Mesothelial cell of epicardium (in vitro differentiated cells): Measurements from ENCODE around the gene DST. TPM values are rescaled to one million over a fixed set of nuclear protein-coding genes. Genes with fewer than 3 reads are reported as not detected.
A peak's percentile ranks its signal among the peaks of the same experiment; 100 is the strongest.

Source experiments
- DNase-seq, 2 experiments: peaks; one replicate each; pipeline ENCODE4 v3.0.0; 2021; ENCODE audit warnings: low spot score in 2 of 2; ENCODE audit not compliant: unreplicated experiment in 2 of 2
- H3K27ac Mint-ChIP-seq: 2 replicates; pipeline ENCODE4 v1.8.0; 2021; ENCODE audit warnings: mixed read lengths
- H3K27me3 Mint-ChIP-seq: 2 replicates; pipeline ENCODE4 v1.8.0; 2021; ENCODE audit warnings: low read depth, mixed read lengths
- H3K36me3 Mint-ChIP-seq: 2 replicates; pipeline ENCODE4 v1.8.0; 2021; ENCODE audit warnings: mixed read lengths
- H3K4me1 Mint-ChIP-seq: 2 replicates; pipeline ENCODE4 v1.8.0; 2021; ENCODE audit warnings: mixed read lengths
- H3K4me3 Mint-ChIP-seq: 2 replicates; pipeline ENCODE4 v1.8.0; 2021; ENCODE audit warnings: mild to moderate bottlenecking, moderate library complexity, mixed read lengths
- H3K9me3 Mint-ChIP-seq: 2 replicates; pipeline ENCODE4 v1.8.0; 2021; ENCODE audit warnings: mixed read lengths
- total RNA-seq: library from RNA; stranded (reverse); gene quantifications from 3 replicates; pipeline ENCODE4 v1.2.1, GENCODE V29; 2021
- TF ChIP-seq, protein P1 (sequence below): fragments of 200-600 bp; sonication (generic); IDR thresholded peaks from one replicate; pipeline ENCODE4 v1.5.0; 2021; ENCODE audit warnings: antibody characterized with exemption; ENCODE audit not compliant: unreplicated experiment

Gene DST
- total RNA-seq, 1 donor from 2014 or later = 306 TPM

DNA sequence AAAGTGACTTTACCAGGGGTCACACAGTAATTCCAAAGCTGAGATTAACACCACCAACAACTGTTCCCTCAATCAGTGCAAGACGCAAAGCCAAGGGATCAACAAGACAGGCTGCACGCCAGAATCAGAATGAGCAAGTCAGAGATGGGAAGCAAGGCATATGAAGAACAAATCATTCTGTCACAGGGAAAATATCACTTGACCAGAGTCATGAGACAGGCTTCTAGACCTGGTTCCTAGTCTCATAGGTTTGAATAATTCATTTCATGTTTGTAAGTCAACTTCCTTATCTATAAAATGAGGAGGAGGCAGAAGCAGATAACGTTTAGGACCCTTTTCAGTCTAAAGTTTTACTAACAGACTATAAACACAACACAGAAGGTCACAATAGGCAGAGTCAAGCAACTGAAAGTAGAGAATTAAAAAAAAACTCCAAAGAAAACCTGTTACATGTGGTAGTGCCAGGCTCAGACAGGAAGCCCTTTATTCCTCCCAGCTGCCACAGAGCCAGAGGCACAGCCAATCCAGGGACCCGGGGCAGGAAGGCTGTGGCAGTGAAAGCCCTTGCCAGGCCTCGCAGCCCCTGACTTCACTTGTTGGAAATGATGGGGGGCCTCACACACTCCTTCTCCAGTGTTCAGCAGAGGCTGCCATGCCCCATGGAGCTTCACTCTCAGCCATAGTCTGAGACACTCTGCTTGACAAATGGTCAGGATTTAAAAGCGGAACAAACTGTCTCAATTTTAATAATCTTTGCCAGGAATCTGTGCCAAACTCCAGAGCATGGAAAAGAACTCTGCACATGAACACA, 29.2 kb upstream of the DST start:
- Mint-ChIP-seq H3K27me3 (no peaks in the 10 kb centered on the region), H3K27ac (peak overlapping the region; percentile 88)

DNA sequence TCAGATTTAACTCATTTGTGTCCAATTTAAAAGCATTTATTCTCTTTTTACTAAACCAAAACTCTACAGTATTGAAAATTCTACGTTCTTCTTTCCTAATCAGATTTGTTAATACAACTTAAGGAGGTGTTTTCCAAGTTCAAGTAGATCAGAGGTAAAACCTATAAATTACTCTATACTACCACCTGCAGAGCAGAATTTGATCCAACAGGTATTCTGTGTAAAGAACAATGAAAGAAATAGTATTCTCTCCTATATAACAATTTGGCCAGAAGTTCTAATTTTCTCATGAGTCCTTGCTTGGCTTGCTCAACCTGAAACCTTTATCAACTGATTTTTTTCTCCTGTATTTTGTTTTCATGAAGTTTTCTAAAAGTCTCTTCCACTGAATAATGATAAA, 28.5 kb upstream of the DST start:
- TF ChIP-seq, protein P1, sequence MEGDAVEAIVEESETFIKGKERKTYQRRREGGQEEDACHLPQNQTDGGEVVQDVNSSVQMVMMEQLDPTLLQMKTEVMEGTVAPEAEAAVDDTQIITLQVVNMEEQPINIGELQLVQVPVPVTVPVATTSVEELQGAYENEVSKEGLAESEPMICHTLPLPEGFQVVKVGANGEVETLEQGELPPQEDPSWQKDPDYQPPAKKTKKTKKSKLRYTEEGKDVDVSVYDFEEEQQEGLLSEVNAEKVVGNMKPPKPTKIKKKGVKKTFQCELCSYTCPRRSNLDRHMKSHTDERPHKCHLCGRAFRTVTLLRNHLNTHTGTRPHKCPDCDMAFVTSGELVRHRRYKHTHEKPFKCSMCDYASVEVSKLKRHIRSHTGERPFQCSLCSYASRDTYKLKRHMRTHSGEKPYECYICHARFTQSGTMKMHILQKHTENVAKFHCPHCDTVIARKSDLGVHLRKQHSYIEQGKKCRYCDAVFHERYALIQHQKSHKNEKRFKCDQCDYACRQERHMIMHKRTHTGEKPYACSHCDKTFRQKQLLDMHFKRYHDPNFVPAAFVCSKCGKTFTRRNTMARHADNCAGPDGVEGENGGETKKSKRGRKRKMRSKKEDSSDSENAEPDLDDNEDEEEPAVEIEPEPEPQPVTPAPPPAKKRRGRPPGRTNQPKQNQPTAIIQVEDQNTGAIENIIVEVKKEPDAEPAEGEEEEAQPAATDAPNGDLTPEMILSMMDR = no peak
- no peak overlapping the region for H3K4me3 Mint-ChIP-seq
- no peaks in the 10 kb centered on the region for H3K27me3 Mint-ChIP-seq
- H3K27ac Mint-ChIP-seq = peak overlapping the region; percentile 88
- DNase-seq = no peak
- peaks cover 11% of the 10 kb centered on the region for H3K36me3 Mint-ChIP-seq
- H3K9me3 Mint-ChIP-seq = peaks cover 8% of the 10 kb centered on the region
- H3K4me1 Mint-ChIP-seq = peaks cover 25% of the 10 kb centered on the region

More for the DNA sequence above, 29.2 kb upstream of the DST start:
- Mint-ChIP-seq H3K9me3 (peaks cover 8% of the 10 kb centered on the region), H3K4me1 (peaks cover 25% of the 10 kb centered on the region), H3K4me3 (no peak overlapping the region), H3K36me3 (peaks cover 11% of the 10 kb centered on the region)
- TF ChIP-seq, protein P1 = no peak
- DNase-seq = no peak

DNA sequence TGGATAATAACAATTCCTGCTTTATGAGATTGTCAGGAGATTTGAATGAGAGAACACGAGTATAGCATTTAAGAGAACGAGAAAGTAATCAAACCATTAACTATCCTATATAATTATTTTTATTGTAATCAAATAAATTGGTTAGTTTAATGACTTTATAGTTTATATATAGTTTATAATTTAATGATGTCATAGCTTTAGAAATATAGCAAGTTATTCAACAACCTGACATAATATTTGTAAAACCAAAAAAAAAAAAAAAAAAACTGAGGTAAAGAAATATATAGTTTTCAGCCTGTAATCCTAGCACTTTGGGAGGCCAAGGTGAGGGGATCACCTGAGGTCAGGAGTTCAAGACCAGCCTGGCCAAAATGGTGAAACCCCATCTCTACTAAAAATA, 26.4 kb upstream of the DST start:
- TF ChIP-seq, protein P1 = no peak
- DNase-seq = no peak
- Mint-ChIP-seq H3K36me3 (peaks cover 3% of the 10 kb centered on the region), H3K9me3 (no peaks in the 10 kb centered on the region), H3K4me1 (peaks cover 34% of the 10 kb centered on the region), H3K27me3 (no peaks in the 10 kb centered on the region), H3K27ac (no peak overlapping the region), H3K4me3 (no peak overlapping the region)

DNA sequence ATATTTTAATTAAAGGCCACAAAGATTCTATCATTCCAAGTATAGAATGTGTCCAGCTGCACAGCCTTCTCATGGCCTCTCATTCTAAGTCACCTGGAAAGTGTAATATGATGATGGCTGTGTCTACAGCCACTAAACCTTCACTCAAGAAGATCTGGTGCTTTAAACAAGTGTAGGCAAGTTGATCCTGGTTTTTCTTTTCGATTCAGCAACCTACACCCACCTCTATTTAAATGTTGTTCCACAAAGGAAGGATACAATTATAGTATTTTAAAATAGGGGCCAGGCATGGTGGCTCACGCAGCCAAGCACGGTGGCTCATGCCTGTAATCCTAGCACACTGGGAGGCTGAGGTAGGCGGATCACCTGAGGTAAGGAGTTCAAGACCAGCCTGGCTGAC, 25.5 kb upstream of the DST start:
- TF ChIP-seq, protein P1 = no peak
- peaks cover 3% of the 10 kb centered on the region for H3K36me3 Mint-ChIP-seq
- no peaks in the 10 kb centered on the region for H3K9me3 Mint-ChIP-seq
- no peak for DNase-seq
- H3K4me1 Mint-ChIP-seq = peaks cover 41% of the 10 kb centered on the region
- no peak overlapping the region for H3K27ac Mint-ChIP-seq
- no peaks in the 10 kb centered on the region for H3K27me3 Mint-ChIP-seq
- no peak overlapping the region for H3K4me3 Mint-ChIP-seq

DNA sequence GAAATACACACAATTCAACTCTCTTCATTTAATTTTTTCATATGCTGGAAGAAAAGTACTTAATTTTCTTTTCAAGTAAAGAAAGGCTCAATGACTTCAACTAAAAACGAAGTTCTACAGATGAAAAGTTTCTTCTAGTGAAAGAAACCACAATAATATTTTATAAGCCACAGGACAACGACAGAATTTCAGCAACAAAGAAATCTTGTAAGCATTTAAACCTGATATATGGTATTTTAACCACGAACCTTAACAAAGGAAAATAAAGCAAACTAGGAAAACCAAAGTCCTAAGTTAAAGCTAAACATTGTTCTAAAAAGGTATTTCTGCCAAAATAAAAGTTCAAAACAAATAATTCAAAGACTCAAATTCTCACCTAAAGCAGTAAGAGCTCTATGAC, 24.6 kb upstream of the DST start:
- Mint-ChIP-seq H3K4me3 (no peak overlapping the region), H3K9me3 (no peaks in the 10 kb centered on the region), H3K36me3 (peaks cover 3% of the 10 kb centered on the region), H3K4me1 (peaks cover 41% of the 10 kb centered on the region), H3K27ac (no peak overlapping the region), H3K27me3 (no peaks in the 10 kb centered on the region)
- TF ChIP-seq, protein P1 = no peak
- no peak for DNase-seq
